IPS DF 6.9 (cell line): Measurements from ENCODE around the gene LTC4S.

Experiments used
- DNase-seq: peaks from one replicate; pipeline ENCODE4 v3.0.0-alpha.2; 2013; ENCODE audit warnings: low read depth, low spot score
- H3K27ac ChIP-seq: one replicate; pipeline ENCODE4 v1.5.1; 2013; ENCODE audit warnings: low read length, control low read depth
- H3K27me3 ChIP-seq: 2 replicates; pipeline ENCODE4 v1.6.1; 2013; ENCODE audit warnings: mild to moderate bottlenecking, low read length; ENCODE audit not compliant: control insufficient read depth, insufficient read depth
- H3K36me3 ChIP-seq: 2 replicates; pipeline ENCODE4 v1.6.1; 2013; ENCODE audit warnings: low read length; ENCODE audit not compliant: control insufficient read depth, insufficient read depth
- H3K4me1 ChIP-seq: 2 replicates; pipeline ENCODE4 v1.6.1; 2013; ENCODE audit warnings: low read length; ENCODE audit not compliant: control insufficient read depth, insufficient read depth
- H3K4me3 ChIP-seq: 2 replicates; pipeline ENCODE4 v1.5.1; 2013; ENCODE audit warnings: mild to moderate bottlenecking, low read length
- H3K9me3 ChIP-seq: 2 replicates; pipeline ENCODE4 v1.6.1; 2013; ENCODE audit warnings: low read length, inconsistent platforms; ENCODE audit not compliant: control insufficient read depth, insufficient read depth
- WGBS: extraction: QIAGEN DNeasy Blood & Tissue Kit; methylation state at CpG from one replicate; pipeline ENCODE4 v1.1.7; 2013; ENCODE audit warnings: mixed read lengths, missing lambda C conversion rate; ENCODE audit not compliant: insufficient read length, insufficient coverage; 5-methylcytosine and 5-hydroxymethylcytosine counted together

The LTC4S gene

GRCh38 chr5:179801304-179802206 lies 7.8 kb downstream of the LTC4S start:
- Histone ChIP-seq H3K27me3 (no peaks in the 10 kb centered on the region), H3K9me3 (no peaks in the 10 kb centered on the region), H3K27ac (no peak overlapping the region), H3K4me3 (no peak overlapping the region), H3K36me3 (peaks cover 26% of the 10 kb centered on the region), H3K4me1 (peaks cover 15% of the 10 kb centered on the region)
- WGBS, result no CpG with 5 or more reads among the region's 67 CpGs
- no peak for DNase-seq

DNA sequence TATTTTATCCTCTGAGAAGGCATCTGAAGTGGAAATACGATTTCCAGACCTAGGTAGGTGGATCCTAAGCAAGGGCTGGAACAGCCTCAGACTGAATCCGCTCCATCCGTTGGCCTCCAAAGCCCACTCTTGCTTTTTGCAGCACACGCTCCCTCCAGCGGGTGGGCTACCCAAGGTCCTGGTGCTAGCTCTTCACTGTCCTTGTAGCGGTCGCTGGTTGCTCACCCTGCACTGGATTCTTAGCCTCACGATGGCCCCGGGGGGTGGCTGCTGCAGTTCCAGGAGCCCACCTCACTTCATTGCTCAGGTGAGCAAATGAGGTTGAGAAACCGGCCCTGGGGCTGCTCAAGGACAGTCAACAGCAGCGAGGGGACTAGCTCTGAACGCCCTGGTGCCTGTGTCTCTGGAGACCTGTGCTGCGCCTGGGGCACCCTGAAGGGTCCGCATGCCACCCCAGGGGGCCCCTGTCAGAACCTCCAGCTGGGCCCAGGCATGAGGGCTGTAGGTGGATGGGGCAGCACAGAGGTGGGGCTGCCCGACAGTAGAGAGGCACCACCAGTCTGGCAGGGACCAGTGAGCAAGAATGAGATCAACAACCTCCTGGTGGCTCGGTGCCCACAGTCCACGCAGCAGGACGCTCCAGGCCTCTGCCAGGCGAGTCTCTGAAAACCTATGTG lies 8.6 kb downstream of the LTC4S start:
- Histone ChIP-seq H3K27me3 (no peaks in the 10 kb centered on the region), H3K36me3 (peaks cover 25% of the 10 kb centered on the region), H3K27ac (no peak overlapping the region), H3K4me3 (no peak overlapping the region), H3K9me3 (no peaks in the 10 kb centered on the region), H3K4me1 (peaks cover 15% of the 10 kb centered on the region)
- no peak for DNase-seq
- WGBS, result no CpG with 5 or more reads among the region's 19 CpGs

DNA sequence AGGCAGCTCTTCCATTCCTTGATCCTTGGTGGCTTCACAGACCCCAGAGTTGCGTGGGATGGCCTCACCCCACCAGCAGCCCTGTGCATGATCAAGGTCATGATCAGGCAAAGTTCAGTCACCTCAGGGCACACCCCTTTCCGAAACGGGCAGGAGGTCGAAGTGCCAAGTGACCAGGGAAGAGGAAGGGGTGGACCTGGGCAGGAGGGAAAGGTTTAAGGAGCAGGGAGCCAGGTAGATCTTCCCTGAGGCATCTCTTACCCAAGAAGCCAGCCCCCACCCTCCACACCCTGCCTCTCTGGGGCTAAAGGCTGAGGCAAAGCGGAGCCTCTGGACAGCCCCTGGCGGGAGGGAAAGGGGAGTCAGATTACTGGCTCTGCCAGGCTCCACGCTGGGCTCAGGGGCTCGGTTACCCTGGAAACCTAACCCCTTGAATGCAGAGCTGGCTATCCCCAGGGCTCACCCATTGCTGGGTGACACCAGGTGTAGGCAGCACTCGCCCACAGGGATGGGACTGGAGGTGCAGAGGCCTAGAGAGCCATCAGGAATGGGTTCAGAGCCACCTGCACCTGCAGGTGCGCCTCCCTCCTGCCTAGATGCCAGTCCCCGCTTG lies 9.3 kb downstream of the LTC4S start:
- H3K4me3 ChIP-seq, result no peak overlapping the region
- peaks cover 15% of the 10 kb centered on the region for H3K4me1 ChIP-seq
- H3K27ac ChIP-seq, result no peak overlapping the region
- peaks cover 24% of the 10 kb centered on the region for H3K36me3 ChIP-seq
- DNase-seq, result no peak
- WGBS, result no CpG with 5 or more reads among the region's 11 CpGs
- no peaks in the 10 kb centered on the region for H3K9me3 ChIP-seq
- H3K27me3 ChIP-seq, result no peaks in the 10 kb centered on the region

GRCh38 chr5:179803651-179804554 lies 10.1 kb downstream of the LTC4S start:
- no peak for DNase-seq
- H3K9me3 ChIP-seq, result no peaks in the 10 kb centered on the region
- H3K36me3 ChIP-seq, result peaks cover 16% of the 10 kb centered on the region
- H3K27me3 ChIP-seq, result no peaks in the 10 kb centered on the region
- WGBS, result no CpG with 5 or more reads among the region's 18 CpGs
- no peak overlapping the region for H3K4me3 ChIP-seq
- peaks cover 15% of the 10 kb centered on the region for H3K4me1 ChIP-seq
- no peak overlapping the region for H3K27ac ChIP-seq

DNA sequence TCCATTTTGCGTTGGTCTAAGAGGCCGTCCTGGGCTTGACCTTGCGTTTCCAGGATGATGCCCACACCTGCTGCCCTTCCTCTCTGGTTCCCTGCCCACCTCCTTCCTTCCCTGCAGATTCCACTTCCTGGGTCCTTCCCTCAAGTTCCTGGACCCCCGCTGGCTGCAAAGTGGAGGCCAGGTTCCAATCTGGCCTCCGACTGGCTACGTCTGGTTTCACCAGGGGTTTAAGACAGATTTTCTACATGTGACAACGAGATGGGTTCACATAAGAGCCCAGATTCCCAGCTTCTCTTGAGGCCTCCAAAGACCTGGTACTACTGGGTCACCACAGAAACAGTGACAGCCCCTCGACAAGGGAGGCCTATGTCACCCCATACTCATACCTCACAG lies 10.8 kb downstream of the LTC4S start:
- no CpG with 5 or more reads among the region's 8 CpGs for WGBS
- Histone ChIP-seq H3K36me3 (peaks cover 10% of the 10 kb centered on the region), H3K27me3 (no peaks in the 10 kb centered on the region), H3K4me3 (no peak overlapping the region), H3K9me3 (no peaks in the 10 kb centered on the region), H3K27ac (no peak overlapping the region), H3K4me1 (peaks cover 15% of the 10 kb centered on the region)
- no peak for DNase-seq

DNA sequence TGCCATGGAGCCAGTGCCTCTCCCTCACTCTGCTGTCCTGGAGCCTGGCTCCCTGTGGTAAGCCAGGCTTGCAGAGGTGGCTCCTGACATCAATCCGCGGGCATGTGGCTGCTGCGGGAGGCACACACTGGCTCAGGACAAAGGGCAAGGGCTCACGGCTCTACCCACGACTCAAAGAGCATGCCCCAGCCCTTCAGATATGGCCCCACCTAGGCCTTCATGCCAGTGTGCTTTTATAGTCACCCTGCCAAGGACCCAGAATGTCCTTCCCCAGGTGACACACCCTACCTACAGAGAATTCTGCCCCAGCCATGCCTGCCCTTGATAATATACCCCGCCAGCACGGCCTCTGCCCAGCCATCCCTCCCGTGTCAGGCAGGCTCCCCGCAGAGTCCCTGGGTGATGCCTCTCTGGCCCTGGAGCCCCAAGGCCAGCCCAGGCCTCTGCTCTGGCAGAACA lies 11.3 kb downstream of the LTC4S start:
- Histone ChIP-seq H3K4me3 (peak overlapping the region; percentile 86; the same call in 1 of the 2 replicates), H3K9me3 (no peaks in the 10 kb centered on the region), H3K36me3 (peaks cover 4% of the 10 kb centered on the region; the same call in 1 of the 2 replicates), H3K27me3 (no peaks in the 10 kb centered on the region), H3K4me1 (peaks cover 15% of the 10 kb centered on the region), H3K27ac (no peak overlapping the region)
- WGBS, result no CpG with 5 or more reads among the region's 9 CpGs
- no peak for DNase-seq

DNA sequence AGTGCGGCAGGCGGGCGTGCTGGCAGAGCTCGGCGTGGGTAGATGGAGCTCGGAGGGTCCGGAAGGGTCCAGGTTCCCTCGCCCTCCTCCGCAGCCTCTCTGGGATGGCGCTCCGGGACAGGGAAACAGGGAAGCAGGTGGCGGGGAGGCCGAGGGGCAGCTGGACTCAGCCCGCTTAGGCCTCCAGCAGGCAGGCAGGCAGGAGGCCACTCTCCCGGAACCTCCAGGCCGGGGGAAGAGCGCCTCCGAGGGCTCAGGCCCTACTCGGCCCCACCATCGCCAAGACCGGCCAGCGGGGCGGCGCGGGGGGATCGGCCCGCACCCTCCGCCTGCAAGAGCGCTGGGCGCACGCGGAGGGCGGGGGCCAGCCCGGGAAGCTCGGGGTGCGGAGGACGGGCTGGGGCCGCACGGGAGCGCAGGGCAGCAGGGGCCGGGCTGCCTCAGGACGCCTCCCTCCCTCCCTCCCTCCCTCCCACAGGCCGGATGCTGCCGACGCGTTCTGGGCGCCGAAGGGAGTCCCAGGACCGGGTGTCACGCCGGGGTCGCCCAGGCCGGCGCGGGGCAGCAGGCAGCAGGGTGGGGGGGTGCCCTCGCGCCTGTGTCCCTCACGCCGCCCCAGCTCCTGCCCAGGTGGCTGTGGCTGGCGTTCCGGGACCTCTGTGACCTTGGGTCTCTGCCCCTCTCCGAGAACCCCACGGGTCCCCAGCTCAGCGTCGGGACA lies 11.9 kb downstream of the LTC4S start:
- DNase-seq, result no peak
- Histone ChIP-seq H3K27me3 (no peaks in the 10 kb centered on the region), H3K4me3 (peak overlapping the region; percentile 86), H3K36me3 (peaks cover 4% of the 10 kb centered on the region; the same call in 1 of the 2 replicates), H3K9me3 (no peaks in the 10 kb centered on the region), H3K27ac (no peak overlapping the region), H3K4me1 (peaks cover 15% of the 10 kb centered on the region)
- no CpG with 5 or more reads among the region's 65 CpGs for WGBS

- H3K27me3 ChIP-seq, result no peaks in the 10 kb centered on the region
- H3K9me3 ChIP-seq, result no peaks in the 10 kb centered on the region
- H3K36me3 ChIP-seq, result peaks cover under 1% of the 10 kb centered on the region; the same call in 1 of the 2 replicates
- H3K27ac ChIP-seq, result no peak within 1 kb of the TSS
- WGBS, result no CpG with 5 or more reads among the region's 108 CpGs
- DNase-seq, result no peak
- peaks cover 13% of the 10 kb centered on the region for H3K4me1 ChIP-seq
- peak within 1 kb of the TSS; percentile 86 for H3K4me3 ChIP-seq
These were observed 12.7 kb downstream of the LTC4S start, which contains the start of gene MGAT4B for GRCh38 chr5:179806250-179807048. Gene MGAT4B (minus strand): TSS chr5:179806866. CDS start chr5:179806583, 283 bp downstream.
